Measurements from ENCODE around the gene GBP1.

Gene GBP1

DNA sequence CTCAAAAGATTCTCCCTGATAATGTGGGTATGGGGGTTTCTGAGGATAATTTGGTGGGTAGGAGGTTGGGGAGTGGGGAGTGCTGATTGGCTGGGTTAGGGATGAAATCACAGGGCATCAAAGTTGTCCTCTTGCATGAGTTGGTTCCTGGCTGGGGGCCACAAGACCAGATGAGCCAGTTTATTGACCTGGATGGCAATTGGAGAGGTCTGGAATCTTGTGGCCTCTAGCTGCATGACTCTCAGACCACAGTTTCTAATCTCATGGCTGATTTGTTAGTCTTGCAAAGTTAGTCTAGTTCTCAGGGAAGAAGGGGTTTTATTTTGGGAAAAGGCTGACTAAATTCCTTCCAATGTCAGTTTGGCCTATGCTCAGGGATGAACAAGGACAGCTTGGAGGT, 3.3 kb upstream of the GBP1 start:
- H3K9me3 Mint-ChIP-seq = no peaks in the 10 kb centered on the region
- no peak for DNase-seq
- peaks cover 15% of the 10 kb centered on the region for H3K4me1 Mint-ChIP-seq
- H3K27ac Mint-ChIP-seq = no peak overlapping the region
- TF ChIP-seq, protein P1, sequence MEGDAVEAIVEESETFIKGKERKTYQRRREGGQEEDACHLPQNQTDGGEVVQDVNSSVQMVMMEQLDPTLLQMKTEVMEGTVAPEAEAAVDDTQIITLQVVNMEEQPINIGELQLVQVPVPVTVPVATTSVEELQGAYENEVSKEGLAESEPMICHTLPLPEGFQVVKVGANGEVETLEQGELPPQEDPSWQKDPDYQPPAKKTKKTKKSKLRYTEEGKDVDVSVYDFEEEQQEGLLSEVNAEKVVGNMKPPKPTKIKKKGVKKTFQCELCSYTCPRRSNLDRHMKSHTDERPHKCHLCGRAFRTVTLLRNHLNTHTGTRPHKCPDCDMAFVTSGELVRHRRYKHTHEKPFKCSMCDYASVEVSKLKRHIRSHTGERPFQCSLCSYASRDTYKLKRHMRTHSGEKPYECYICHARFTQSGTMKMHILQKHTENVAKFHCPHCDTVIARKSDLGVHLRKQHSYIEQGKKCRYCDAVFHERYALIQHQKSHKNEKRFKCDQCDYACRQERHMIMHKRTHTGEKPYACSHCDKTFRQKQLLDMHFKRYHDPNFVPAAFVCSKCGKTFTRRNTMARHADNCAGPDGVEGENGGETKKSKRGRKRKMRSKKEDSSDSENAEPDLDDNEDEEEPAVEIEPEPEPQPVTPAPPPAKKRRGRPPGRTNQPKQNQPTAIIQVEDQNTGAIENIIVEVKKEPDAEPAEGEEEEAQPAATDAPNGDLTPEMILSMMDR (IDR thresholded peaks at IDR 0.05) = no peak
- H3K27me3 Mint-ChIP-seq (ENCODE audit: low read depth, poor library complexity) = peaks cover 11% of the 10 kb centered on the region
- no peak overlapping the region for H3K4me3 Mint-ChIP-seq
- H3K36me3 Mint-ChIP-seq (ENCODE audit: low read depth) = no peaks in the 10 kb centered on the region

DNA sequence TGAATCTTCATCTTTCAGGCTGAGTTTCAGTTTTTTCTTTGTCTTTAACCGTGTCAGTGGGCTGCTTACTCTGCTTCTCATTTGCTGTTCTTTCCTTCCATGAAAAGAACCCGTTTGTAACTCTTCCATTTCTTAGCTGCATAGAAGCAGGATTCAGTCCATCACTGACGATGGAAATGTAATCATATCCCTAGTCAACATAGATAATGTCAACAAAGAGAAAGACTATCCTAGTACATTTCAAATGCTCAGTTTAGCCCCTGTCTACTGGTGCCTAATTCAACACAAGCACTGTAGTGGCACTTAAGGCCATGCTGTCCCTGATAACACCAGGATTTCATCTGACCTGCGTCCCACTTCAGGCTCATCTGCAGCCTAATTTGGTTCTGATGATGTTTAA, 376 bp downstream of the GBP1 start:
- peaks cover 15% of the 10 kb centered on the region for H3K4me1 Mint-ChIP-seq
- H3K27ac Mint-ChIP-seq = peak overlapping the region; percentile 26
- H3K4me3 Mint-ChIP-seq = no peak overlapping the region
- no peaks in the 10 kb centered on the region for H3K36me3 Mint-ChIP-seq (ENCODE audit: low read depth)
- peaks cover 11% of the 10 kb centered on the region for H3K27me3 Mint-ChIP-seq (ENCODE audit: low read depth, poor library complexity)
- DNase-seq = no peak
- H3K9me3 Mint-ChIP-seq = no peaks in the 10 kb centered on the region
- TF ChIP-seq, protein P1 (IDR thresholded peaks at IDR 0.05) = no peak

DNA sequence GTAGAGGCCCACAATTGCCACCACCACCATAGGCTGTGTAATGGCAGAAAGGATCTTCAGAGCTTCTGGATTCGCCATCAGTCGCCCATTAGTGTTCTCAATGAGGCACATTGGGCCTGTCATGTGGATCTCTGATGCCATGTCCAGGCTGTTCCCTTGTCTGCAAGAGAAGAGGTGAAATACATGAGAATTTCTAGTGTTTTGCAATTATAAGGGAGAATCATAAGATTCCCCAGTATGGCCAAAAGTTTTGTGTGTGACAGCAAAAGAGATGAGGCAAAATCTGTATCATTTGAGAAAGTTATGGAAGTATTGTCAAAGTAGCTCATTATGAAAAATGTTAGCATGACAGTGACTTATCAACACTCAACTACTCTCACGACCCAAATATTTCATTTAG, 1.9 kb downstream of the GBP1 start:
- no peak overlapping the region for H3K4me3 Mint-ChIP-seq
- no peaks in the 10 kb centered on the region for H3K36me3 Mint-ChIP-seq (ENCODE audit: low read depth)
- no peak overlapping the region for H3K27ac Mint-ChIP-seq

DNA sequence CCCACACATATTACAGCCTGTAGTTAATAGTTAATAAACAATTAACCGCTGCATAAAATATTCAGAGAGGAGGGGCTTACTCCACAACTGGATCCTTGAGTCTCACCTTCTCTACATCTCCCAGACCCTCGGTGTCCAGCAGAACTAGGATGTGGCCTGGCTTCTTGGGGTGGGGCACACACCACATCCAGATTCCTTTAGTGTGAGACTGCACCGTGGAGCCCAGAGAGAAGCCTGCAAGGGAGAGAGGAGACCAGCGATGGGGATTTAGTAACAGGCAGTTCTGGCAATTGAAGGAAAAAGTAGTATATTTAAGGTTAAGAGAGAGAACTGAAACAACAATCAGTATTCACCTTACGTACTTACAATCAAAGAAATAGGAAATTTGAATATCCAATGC, 4.9 kb downstream of the GBP1 start:
- Mint-ChIP-seq H3K4me3 (no peak overlapping the region), H3K27me3 (ENCODE audit: low read depth, poor library complexity) (peaks cover 16% of the 10 kb centered on the region), H3K36me3 (ENCODE audit: low read depth) (no peaks in the 10 kb centered on the region), H3K4me1 (peaks cover 15% of the 10 kb centered on the region), H3K27ac (no peak overlapping the region), H3K9me3 (no peaks in the 10 kb centered on the region)
- no peak for DNase-seq
- TF ChIP-seq, protein P1 (IDR thresholded peaks at IDR 0.05) = no peak

More for the DNA sequence above, 1.9 kb downstream of the GBP1 start:
- Mint-ChIP-seq H3K9me3 (no peaks in the 10 kb centered on the region), H3K27me3 (ENCODE audit: low read depth, poor library complexity) (peaks cover 11% of the 10 kb centered on the region), H3K4me1 (peaks cover 15% of the 10 kb centered on the region)
- TF ChIP-seq, protein P1 (IDR thresholded peaks at IDR 0.05) = no peak
- no peak for DNase-seq

DNA sequence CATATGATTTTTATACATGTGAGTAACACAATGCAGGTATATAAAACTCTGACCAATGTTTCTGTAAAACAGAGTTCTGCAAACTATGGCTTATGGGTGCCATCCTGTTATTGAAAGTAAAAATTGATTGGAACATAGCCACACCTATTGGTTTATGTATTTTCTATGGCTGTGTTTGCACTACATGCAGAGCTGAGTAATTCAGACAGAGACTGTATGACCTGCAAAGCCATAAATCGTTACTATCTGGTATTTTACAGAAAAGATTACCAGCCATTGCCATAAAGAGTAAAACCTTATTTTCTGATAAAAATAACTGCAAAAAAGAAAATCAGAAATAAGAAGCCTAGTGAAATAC, 13.1 kb downstream of the GBP1 start:
- H3K27ac Mint-ChIP-seq = no peak overlapping the region
- H3K4me1 Mint-ChIP-seq = no peaks in the 10 kb centered on the region
- DNase-seq = no peak
- H3K27me3 Mint-ChIP-seq (ENCODE audit: low read depth, poor library complexity) = peaks cover 9% of the 10 kb centered on the region
- TF ChIP-seq, protein P1 (IDR thresholded peaks at IDR 0.05) = no peak
- no peaks in the 10 kb centered on the region for H3K36me3 Mint-ChIP-seq (ENCODE audit: low read depth)
- no peak overlapping the region for H3K4me3 Mint-ChIP-seq
- H3K9me3 Mint-ChIP-seq = no peaks in the 10 kb centered on the region

DNA sequence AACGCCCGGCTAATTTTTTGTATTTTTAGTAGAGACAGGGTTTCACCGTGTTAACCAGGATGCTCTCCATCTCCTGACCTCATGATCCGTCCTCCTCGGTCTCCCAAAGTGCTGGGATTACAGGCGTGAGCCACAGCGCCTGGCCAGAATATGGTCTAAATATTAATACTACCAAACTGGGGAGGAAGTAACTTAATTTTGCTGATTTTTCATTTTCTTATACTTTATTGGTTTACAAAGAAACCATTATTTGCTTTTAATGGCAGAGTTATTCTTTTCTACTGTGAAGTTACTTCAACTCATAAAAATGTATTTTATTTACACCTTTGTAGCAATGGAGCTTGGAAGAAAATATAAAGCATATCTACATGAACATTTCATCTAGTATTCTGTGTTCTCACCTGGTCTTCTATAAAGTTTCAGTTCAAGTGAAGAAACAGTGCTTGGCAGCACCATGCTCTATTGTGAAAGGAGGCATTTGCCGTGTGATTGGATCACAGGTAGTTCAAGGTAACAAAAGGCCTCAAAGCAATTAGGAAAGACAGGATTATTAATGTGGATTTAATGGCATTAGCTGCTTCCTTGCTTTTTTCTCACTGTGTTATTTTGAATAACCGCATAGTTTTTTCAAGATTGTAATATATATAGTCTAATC, 13.6 kb downstream of the GBP1 start:
- H3K36me3 Mint-ChIP-seq (ENCODE audit: low read depth) = no peaks in the 10 kb centered on the region
- no peak overlapping the region for H3K4me3 Mint-ChIP-seq
- DNase-seq = no peak
- H3K9me3 Mint-ChIP-seq = no peaks in the 10 kb centered on the region
- TF ChIP-seq, protein P1 (IDR thresholded peaks at IDR 0.05) = no peak
- no peaks in the 10 kb centered on the region for H3K4me1 Mint-ChIP-seq
- H3K27ac Mint-ChIP-seq = no peak overlapping the region
- H3K27me3 Mint-ChIP-seq (ENCODE audit: low read depth, poor library complexity) = peaks cover 9% of the 10 kb centered on the region
